Keratinocyte (primary cell): Measurements from ENCODE around the gene NR2F1.

Source experiments
- EZH2 ChIP-seq: IDR thresholded peaks from one replicate; pipeline ENCODE4 v1.6.1; 2012; ENCODE audit warnings: inconsistent platforms, mild to moderate bottlenecking, low read length, moderate library complexity
- TF ChIP-seq, protein P1 (sequence below), 3 experiments: IDR thresholded peaks in 1 of 3; conservative IDR thresholded peaks in 1 of 3; optimal IDR thresholded peaks in 1 of 3; 2 replicates in 2 of 3; 3 replicates in 1 of 3; pipeline versions ENCODE3 to v1.5.1; 2011; ENCODE audit warnings: low read length in 3 of 3, mild to moderate bottlenecking in 3 of 3, moderate library complexity in 2 of 3, control low read depth in 1 of 3, inconsistent platforms in 1 of 3; ENCODE audit not compliant: insufficient read depth in 2 of 3; ENCODE audit errors: extremely low read depth in 1 of 3

- TF ChIP-seq, protein P1, sequence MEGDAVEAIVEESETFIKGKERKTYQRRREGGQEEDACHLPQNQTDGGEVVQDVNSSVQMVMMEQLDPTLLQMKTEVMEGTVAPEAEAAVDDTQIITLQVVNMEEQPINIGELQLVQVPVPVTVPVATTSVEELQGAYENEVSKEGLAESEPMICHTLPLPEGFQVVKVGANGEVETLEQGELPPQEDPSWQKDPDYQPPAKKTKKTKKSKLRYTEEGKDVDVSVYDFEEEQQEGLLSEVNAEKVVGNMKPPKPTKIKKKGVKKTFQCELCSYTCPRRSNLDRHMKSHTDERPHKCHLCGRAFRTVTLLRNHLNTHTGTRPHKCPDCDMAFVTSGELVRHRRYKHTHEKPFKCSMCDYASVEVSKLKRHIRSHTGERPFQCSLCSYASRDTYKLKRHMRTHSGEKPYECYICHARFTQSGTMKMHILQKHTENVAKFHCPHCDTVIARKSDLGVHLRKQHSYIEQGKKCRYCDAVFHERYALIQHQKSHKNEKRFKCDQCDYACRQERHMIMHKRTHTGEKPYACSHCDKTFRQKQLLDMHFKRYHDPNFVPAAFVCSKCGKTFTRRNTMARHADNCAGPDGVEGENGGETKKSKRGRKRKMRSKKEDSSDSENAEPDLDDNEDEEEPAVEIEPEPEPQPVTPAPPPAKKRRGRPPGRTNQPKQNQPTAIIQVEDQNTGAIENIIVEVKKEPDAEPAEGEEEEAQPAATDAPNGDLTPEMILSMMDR (optimal IDR thresholded peaks at IDR 0.05 in 1 of 3, IDR thresholded peaks at IDR 0.05 in 1 of 3, conservative IDR thresholded peaks at IDR 0.05 in 1 of 3; ENCODE audit: extremely low read depth in 1 of 3, insufficient read depth in 2 of 3, low read length in 3 of 3) = no peak
- peak; percentile 47 for TF ChIP-seq EZH2
Measured at GRCh38 chr5:93576994-93577853, 5.8 kb upstream of the NR2F1 start.
